ENCODE results near the gene NLRC5. TPM values are rescaled to one million over a fixed set of nuclear protein-coding genes. Genes with fewer than 3 reads are reported as not detected.

The NLRC5 gene
- total and polyA plus RNA-seq, 9 of the 15 experiments (the other 6 are each of a cell fraction or from before 2014, with no cell fraction given), result 0.59 to 0.71 TPM; not detected in 7

DNA sequence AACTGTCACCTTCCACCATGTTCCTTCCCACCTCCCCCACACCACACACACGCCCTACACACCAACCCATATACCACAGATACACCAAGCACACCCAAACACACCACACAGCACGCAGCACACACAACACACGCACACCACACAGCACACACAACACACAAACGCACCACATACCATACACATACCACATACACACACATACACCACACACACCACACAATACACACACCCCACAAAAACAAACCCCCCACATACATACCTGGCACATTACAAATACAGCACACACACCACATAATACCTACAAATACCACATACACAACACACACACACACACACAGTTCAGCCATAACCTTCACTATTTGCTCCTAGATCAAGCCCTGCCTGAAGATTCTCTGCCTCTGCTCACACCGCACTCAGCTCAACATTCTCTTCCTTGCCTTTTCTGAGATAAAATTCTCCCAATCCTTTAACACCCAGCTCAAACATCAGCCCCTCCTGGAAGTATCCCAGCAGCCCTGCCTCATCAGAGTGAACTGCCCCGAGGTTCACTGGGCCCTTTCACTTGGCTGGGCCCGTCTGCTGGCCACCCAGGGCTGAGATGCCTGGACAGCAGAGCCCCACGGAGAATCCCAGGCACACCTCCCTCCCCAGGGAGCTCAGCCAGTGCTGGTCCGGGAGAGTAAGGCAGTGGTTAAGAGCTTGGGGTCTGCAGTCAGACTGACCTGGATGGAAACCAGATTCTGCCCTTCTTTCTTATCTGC is 71.1 kb downstream of the NLRC5 start (continued):
- TF ChIP-seq, protein P1, sequence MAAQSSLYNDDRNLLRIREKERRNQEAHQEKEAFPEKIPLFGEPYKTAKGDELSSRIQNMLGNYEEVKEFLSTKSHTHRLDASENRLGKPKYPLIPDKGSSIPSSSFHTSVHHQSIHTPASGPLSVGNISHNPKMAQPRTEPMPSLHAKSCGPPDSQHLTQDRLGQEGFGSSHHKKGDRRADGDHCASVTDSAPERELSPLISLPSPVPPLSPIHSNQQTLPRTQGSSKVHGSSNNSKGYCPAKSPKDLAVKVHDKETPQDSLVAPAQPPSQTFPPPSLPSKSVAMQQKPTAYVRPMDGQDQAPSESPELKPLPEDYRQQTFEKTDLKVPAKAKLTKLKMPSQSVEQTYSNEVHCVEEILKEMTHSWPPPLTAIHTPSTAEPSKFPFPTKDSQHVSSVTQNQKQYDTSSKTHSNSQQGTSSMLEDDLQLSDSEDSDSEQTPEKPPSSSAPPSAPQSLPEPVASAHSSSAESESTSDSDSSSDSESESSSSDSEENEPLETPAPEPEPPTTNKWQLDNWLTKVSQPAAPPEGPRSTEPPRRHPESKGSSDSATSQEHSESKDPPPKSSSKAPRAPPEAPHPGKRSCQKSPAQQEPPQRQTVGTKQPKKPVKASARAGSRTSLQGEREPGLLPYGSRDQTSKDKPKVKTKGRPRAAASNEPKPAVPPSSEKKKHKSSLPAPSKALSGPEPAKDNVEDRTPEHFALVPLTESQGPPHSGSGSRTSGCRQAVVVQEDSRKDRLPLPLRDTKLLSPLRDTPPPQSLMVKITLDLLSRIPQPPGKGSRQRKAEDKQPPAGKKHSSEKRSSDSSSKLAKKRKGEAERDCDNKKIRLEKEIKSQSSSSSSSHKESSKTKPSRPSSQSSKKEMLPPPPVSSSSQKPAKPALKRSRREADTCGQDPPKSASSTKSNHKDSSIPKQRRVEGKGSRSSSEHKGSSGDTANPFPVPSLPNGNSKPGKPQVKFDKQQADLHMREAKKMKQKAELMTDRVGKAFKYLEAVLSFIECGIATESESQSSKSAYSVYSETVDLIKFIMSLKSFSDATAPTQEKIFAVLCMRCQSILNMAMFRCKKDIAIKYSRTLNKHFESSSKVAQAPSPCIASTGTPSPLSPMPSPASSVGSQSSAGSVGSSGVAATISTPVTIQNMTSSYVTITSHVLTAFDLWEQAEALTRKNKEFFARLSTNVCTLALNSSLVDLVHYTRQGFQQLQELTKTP (IDR thresholded peaks at IDR 0.05; ENCODE audit: low read depth in 1 of 2, partially characterized antibody in 2 of 2), result no peak
- TF ChIP-seq ZNF224 (CRISPR knock-in tag; IDR thresholded peaks at IDR 0.05) (no peak), TAF9B (IDR thresholded peaks at IDR 0.05; ENCODE audit: partially characterized antibody) (no peak), ADNP (tag; IDR thresholded peaks at IDR 0.05) (no peak), RAD21 (CRISPR knock-in tag; conservative IDR thresholded peaks at IDR 0.05 in 1 of 2, IDR thresholded peaks at IDR 0.05 in 1 of 2) (no peak), TAF15 (IDR thresholded peaks at IDR 0.05; ENCODE audit: low read depth, low read length) (no peak), EHMT2 (IDR thresholded peaks at IDR 0.05) (peak; percentile 54; the same call in 1 of the 2 replicates), NRF1 (conservative IDR thresholded peaks at IDR 0.05 in 1 of 2, IDR thresholded peaks at IDR 0.05 in 1 of 2) (no peak), SNIP1 (IDR thresholded peaks at IDR 0.05; ENCODE audit: low read depth) (no peak), SRSF7 (optimal IDR thresholded peaks at IDR 0.05; ENCODE audit: low read depth, low read length) (no peak), RCOR1 (IDR thresholded peaks at IDR 0.05; ENCODE audit: borderline replicate concordance in 1 of 2, low read depth in 2 of 2, low read length in 2 of 2) (no peak), CHD2 (IDR thresholded peaks at IDR 0.05; ENCODE audit: low read depth, low read length) (no peak), MCM7 (IDR thresholded peaks at IDR 0.05) (no peak), NFIC (IDR thresholded peaks at IDR 0.05) (no peak), MCM5 (IDR thresholded peaks at IDR 0.05; ENCODE audit: low read depth) (no peak), ZNF707 (CRISPR knock-in tag; conservative IDR thresholded peaks at IDR 0.05) (no peak), HDGF (IDR thresholded peaks at IDR 0.05) (peak; percentile 95)
- TF ChIP-seq, protein P2, sequence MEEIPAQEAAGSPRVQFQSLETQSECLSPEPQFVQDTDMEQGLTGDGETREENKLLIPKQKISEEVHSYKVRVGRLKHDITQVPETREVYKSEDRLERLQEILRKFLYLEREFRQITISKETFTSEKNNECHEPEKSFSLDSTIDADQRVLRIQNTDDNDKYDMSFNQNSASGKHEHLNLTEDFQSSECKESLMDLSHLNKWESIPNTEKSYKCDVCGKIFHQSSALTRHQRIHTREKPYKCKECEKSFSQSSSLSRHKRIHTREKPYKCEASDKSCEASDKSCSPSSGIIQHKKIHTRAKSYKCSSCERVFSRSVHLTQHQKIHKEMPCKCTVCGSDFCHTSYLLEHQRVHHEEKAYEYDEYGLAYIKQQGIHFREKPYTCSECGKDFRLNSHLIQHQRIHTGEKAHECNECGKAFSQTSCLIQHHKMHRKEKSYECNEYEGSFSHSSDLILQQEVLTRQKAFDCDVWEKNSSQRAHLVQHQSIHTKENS (CRISPR knock-in tag; IDR thresholded peaks at IDR 0.05), result no peak
- TF ChIP-seq, protein P3, sequence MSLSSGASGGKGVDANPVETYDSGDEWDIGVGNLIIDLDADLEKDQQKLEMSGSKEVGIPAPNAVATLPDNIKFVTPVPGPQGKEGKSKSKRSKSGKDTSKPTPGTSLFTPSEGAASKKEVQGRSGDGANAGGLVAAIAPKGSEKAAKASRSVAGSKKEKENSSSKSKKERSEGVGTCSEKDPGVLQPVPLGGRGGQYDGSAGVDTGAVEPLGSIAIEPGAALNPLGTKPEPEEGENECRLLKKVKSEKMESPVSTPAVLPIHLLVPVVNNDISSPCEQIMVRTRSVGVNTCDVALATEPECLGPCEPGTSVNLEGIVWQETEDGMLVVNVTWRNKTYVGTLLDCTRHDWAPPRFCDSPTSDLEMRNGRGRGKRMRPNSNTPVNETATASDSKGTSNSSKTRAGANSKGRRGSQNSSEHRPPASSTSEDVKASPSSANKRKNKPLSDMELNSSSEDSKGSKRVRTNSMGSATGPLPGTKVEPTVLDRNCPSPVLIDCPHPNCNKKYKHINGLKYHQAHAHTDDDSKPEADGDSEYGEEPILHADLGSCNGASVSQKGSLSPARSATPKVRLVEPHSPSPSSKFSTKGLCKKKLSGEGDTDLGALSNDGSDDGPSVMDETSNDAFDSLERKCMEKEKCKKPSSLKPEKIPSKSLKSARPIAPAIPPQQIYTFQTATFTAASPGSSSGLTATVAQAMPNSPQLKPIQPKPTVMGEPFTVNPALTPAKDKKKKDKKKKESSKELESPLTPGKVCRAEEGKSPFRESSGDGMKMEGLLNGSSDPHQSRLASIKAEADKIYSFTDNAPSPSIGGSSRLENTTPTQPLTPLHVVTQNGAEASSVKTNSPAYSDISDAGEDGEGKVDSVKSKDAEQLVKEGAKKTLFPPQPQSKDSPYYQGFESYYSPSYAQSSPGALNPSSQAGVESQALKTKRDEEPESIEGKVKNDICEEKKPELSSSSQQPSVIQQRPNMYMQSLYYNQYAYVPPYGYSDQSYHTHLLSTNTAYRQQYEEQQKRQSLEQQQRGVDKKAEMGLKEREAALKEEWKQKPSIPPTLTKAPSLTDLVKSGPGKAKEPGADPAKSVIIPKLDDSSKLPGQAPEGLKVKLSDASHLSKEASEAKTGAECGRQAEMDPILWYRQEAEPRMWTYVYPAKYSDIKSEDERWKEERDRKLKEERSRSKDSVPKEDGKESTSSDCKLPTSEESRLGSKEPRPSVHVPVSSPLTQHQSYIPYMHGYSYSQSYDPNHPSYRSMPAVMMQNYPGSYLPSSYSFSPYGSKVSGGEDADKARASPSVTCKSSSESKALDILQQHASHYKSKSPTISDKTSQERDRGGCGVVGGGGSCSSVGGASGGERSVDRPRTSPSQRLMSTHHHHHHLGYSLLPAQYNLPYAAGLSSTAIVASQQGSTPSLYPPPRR (CRISPR knock-in tag; IDR thresholded peaks at IDR 0.05; ENCODE audit: borderline replicate concordance), result no peak
